HepG2 (cell line): ENCODE results near the gene SLC16A13. TPM values are rescaled to one million over a fixed set of nuclear protein-coding genes. Genes with fewer than 3 reads are reported as not detected.

Experiments
- CBX5 ChIP-seq: sonication (generic); formaldehyde crosslinking; IDR thresholded peaks from 2 replicates; pipeline ENCODE4 v1.4.0; 2020; ENCODE audit warnings: missing genetic modification reagents, borderline replicate concordance
- CEBPB ChIP-seq: IDR thresholded peaks from 2 replicates; pipeline ENCODE4 v1.6.1; 2011; ENCODE audit warnings: low read depth, low read length, improper control_type of control experiment, borderline replicate concordance
- ETV6 ChIP-seq: sonication (generic); formaldehyde crosslinking; conservative IDR thresholded peaks from 2 replicates; pipeline ENCODE4 v1.4.0; 2020; ENCODE audit warnings: missing genetic modification reagents
- FLYWCH1 ChIP-seq: sonication (generic); formaldehyde crosslinking; IDR thresholded peaks from 2 replicates; pipeline ENCODE4 v1.8.1; 2023; ENCODE audit warnings: mild to moderate bottlenecking, missing genetic modification reagents
- GATAD2A ChIP-seq: IDR thresholded peaks from 2 replicates; pipeline ENCODE4 v1.6.1; 2016
- GFI1 ChIP-seq: sonication (generic); formaldehyde crosslinking; IDR thresholded peaks from 2 replicates; pipeline ENCODE4 v1.5.0; 2020; ENCODE audit warnings: missing genetic modification reagents, mild to moderate bottlenecking, borderline replicate concordance
- HNF4A ChIP-seq: sonication (generic); formaldehyde crosslinking; IDR thresholded peaks from 2 replicates; pipeline ENCODE4 v1.4.0; 2020; ENCODE audit warnings: missing genetic modification reagents
- HNRNPH1 ChIP-seq: fragments of 200-400 bp; formaldehyde crosslinking; optimal IDR thresholded peaks from 2 replicates; pipeline ENCODE3; 2017; ENCODE audit warnings: mild to moderate bottlenecking, low read depth, low read length
- KLF12 ChIP-seq: sonication (generic); formaldehyde crosslinking; IDR thresholded peaks from 2 replicates; pipeline ENCODE4 v1.4.0; 2020; ENCODE audit warnings: missing genetic modification reagents, borderline replicate concordance
- POLR2A ChIP-seq, 2 experiments: IDR thresholded peaks; 2 replicates each; pipeline ENCODE4 v1.6.1; 2011; ENCODE audit warnings: low read depth in 2 of 2, low read length in 2 of 2, mild to moderate bottlenecking in 1 of 2, moderate library complexity in 1 of 2; ENCODE audit not compliant: insufficient read depth in 1 of 2
- ZNF143 ChIP-seq: sonication (generic); formaldehyde crosslinking; IDR thresholded peaks from 2 replicates; pipeline ENCODE4 v1.4.0; 2020; ENCODE audit warnings: missing genetic modification reagents
- ZNF17 ChIP-seq: sonication (generic); formaldehyde crosslinking; IDR thresholded peaks from 2 replicates; pipeline ENCODE4 v1.5.0; 2020; ENCODE audit warnings: mild to moderate bottlenecking, missing genetic modification reagents
- ZNF230 ChIP-seq: sonication (generic); formaldehyde crosslinking; IDR thresholded peaks from 2 replicates; pipeline ENCODE4 v1.4.0; 2020; ENCODE audit warnings: mild to moderate bottlenecking, missing genetic modification reagents
- ZNF274 ChIP-seq: sonication (generic); formaldehyde crosslinking; IDR thresholded peaks from 2 replicates; pipeline ENCODE4 v1.5.1; 2020; ENCODE audit warnings: mild to moderate bottlenecking, missing genetic modification reagents
- ZNF441 ChIP-seq: sonication (generic); formaldehyde crosslinking; IDR thresholded peaks from 2 replicates; pipeline ENCODE4 v1.7.0; 2021; ENCODE audit warnings: missing genetic modification reagents, borderline replicate concordance
- ZNF446 ChIP-seq: sonication (generic); formaldehyde crosslinking; IDR thresholded peaks from 2 replicates; pipeline ENCODE4 v1.5.0; 2020; ENCODE audit warnings: mild to moderate bottlenecking, missing genetic modification reagents
- ZNF550 ChIP-seq: sonication (generic); formaldehyde crosslinking; IDR thresholded peaks from 2 replicates; pipeline ENCODE4 v1.4.0; 2020; ENCODE audit warnings: mild to moderate bottlenecking, missing genetic modification reagents, borderline replicate concordance
- ZNF747 ChIP-seq: sonication (generic); formaldehyde crosslinking; IDR thresholded peaks from 2 replicates; pipeline ENCODE4 v1.8.1; 2023; ENCODE audit warnings: missing genetic modification reagents, mild to moderate bottlenecking, borderline replicate concordance
- ZSCAN30 ChIP-seq: sonication (generic); formaldehyde crosslinking; IDR thresholded peaks from 2 replicates; pipeline ENCODE4 v1.5.0; 2020; ENCODE audit warnings: mild to moderate bottlenecking, missing genetic modification reagents
- polyA plus RNA-seq, 8 experiments: library from polyadenylated mRNA; depleted of rRNA in 3 of 8; stranded (reverse) in 7 of 8; unstranded in 1 of 8; fragments of >200 nt; fragmentation: Illumina TruSeq in 4 of 8; extraction: Trizol in 4 of 8; gene quantifications; 2 replicates each; pipeline versions ENCODE4 v1.2.1 to v1.2.3, GENCODE V29; 2011 to 2016; ENCODE audit warnings: low read depth in 4 of 8, missing spikeins in 1 of 8, mixed read lengths in 1 of 8; ENCODE audit not compliant: insufficient read depth in 1 of 8
- total RNA-seq, 5 experiments: library from RNA; depleted of rRNA; stranded (reverse); fragments of >200 nt; fragmentation: Illumina TruSeq; extraction: Trizol; gene quantifications; 2 replicates each; pipeline ENCODE4 v1.2.3, GENCODE V29; 2016; ENCODE audit warnings: low read depth in 1 of 5
- TF ChIP-seq, protein P1 (sequence below): sonication (generic); formaldehyde crosslinking; IDR thresholded peaks from 2 replicates; pipeline ENCODE4 v1.4.0; 2020; ENCODE audit warnings: missing genetic modification reagents, borderline replicate concordance
- TF ChIP-seq, protein P2 (sequence below): sonication (generic); formaldehyde crosslinking; IDR thresholded peaks from 2 replicates; pipeline ENCODE4 v1.5.0; 2020; ENCODE audit warnings: mild to moderate bottlenecking, low read depth, missing genetic modification reagents, borderline replicate concordance
- TF ChIP-seq, protein P3 (sequence below), 2 experiments: fragments of 450-650 bp in 1 of 2; sonication (generic) in 1 of 2; formaldehyde crosslinking; IDR thresholded peaks; 2 replicates each; pipeline versions ENCODE4 v1.5.0 to v1.8.0; 2020 to 2022; ENCODE audit warnings: mild to moderate bottlenecking in 1 of 2, missing genetic modification reagents in 1 of 2
- TF ChIP-seq, protein P4 (sequence below): sonication (generic); formaldehyde crosslinking; IDR thresholded peaks from 2 replicates; pipeline ENCODE4 v1.4.0; 2020; ENCODE audit warnings: low read depth, mild to moderate bottlenecking, missing genetic modification reagents

SLC16A13 gene
- total and polyA plus RNA-seq, 2 of the 13 experiments (the other 11 are each of a cell fraction or from before 2014, with no cell fraction given), result 2.2 to 3.0 TPM

DNA sequence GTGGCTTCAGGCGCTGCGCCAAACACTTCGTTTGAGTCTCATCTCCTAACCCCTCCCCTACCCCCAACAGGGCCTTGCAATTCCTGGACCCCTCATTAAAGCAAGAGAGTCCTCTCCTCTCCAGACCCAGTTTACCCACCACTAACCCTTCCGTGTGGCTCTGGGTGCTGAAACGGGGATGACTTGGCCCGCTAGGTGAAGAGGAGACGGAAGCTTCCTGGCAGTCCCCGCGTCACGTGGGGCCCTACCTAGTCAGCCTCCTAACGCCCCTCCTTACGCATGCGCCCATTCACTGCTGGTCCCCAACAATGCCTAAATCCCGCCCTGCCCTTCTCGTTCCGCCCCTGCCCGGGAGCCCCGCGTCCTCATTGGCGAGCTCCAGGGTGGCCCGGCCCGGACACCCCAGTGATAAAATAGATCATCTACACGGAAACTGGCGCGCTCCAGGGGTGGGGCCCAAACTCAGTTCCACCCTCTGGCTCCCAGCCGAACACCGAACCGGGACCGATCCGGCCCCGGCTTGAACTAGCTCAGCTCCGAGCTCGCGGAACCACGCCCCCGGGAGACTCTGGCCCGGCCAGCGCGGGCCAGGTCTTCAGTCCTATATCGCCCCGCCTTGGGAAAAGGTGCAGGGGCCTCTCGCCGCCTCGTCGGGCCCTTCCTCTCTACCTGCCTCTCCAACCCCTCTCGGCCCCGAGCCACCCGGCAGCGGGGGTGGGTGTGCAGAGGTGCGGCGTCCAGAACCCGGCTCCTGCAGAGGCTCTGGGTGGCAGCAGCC lies at the start of gene SLC16A13 (continued):
- TF ChIP-seq ZNF441 (CRISPR knock-in tag) (0 out of 2 replicates have a peak, but pooled peaks have one; percentile 38), ZNF550 (CRISPR knock-in tag) (no peak), HNRNPH1 (no peak), POLR2A (IDR thresholded peaks at IDR 0.05; ENCODE audit: insufficient read depth in 1 of 2, low read depth in 2 of 2, low read length in 2 of 2) (peak; percentile 78 to 93), GATAD2A (CRISPR knock-in tag) (0 out of 2 replicates have a peak, but pooled peaks have one; percentile 9), CBX5 (CRISPR knock-in tag) (peak; percentile 23; the same call in 1 of the 2 replicates), CEBPB (no peak), ZNF17 (CRISPR knock-in tag) (no peak), GFI1 (CRISPR knock-in tag) (0 out of 2 replicates have a peak, but pooled peaks have one; percentile 8), FLYWCH1 (CRISPR knock-in tag) (no peak), ZNF230 (peak; percentile 73; the same call in 1 of the 2 replicates), ZNF143 (CRISPR knock-in tag) (no peak), ZSCAN30 (CRISPR knock-in tag) (peak; percentile 3; the same call in 1 of the 2 replicates), KLF12 (CRISPR knock-in tag) (0 out of 2 replicates have a peak, but pooled peaks have one; percentile 6), ZNF274 (CRISPR knock-in tag) (peak; percentile 48; the same call in 1 of the 2 replicates), ZNF446 (CRISPR knock-in tag) (no peak), ETV6 (CRISPR knock-in tag) (0 out of 2 replicates have a peak, but pooled peaks have one; percentile 17), HNF4A (CRISPR knock-in tag) (0 out of 2 replicates have a peak, but pooled peaks have one; percentile 2), ZNF747 (CRISPR knock-in tag) (no peak; the same call in 1 of the 2 replicates)
- TF ChIP-seq, protein P1, sequence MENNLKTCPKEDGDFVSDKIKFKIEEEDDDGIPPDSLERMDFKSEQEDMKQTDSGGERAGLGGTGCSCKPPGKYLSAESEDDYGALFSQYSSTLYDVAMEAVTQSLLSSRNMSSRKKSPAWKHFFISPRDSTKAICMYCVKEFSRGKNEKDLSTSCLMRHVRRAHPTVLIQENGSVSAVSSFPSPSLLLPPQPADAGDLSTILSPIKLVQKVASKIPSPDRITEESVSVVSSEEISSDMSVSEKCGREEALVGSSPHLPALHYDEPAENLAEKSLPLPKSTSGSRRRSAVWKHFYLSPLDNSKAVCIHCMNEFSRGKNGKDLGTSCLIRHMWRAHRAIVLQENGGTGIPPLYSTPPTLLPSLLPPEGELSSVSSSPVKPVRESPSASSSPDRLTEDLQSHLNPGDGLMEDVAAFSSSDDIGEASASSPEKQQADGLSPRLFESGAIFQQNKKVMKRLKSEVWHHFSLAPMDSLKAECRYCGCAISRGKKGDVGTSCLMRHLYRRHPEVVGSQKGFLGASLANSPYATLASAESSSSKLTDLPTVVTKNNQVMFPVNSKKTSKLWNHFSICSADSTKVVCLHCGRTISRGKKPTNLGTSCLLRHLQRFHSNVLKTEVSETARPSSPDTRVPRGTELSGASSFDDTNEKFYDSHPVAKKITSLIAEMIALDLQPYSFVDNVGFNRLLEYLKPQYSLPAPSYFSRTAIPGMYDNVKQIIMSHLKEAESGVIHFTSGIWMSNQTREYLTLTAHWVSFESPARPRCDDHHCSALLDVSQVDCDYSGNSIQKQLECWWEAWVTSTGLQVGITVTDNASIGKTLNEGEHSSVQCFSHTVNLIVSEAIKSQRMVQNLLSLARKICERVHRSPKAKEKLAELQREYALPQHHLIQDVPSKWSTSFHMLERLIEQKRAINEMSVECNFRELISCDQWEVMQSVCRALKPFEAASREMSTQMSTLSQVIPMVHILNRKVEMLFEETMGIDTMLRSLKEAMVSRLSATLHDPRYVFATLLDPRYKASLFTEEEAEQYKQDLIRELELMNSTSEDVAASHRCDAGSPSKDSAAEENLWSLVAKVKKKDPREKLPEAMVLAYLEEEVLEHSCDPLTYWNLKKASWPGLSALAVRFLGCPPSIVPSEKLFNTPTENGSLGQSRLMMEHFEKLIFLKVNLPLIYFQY (CRISPR knock-in tag), result peak; percentile 100
- TF ChIP-seq, protein P2, sequence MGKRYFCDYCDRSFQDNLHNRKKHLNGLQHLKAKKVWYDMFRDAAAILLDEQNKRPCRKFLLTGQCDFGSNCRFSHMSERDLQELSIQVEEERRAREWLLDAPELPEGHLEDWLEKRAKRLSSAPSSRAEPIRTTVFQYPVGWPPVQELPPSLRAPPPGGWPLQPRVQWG (CRISPR knock-in tag), result no peak
- TF ChIP-seq, protein P3, sequence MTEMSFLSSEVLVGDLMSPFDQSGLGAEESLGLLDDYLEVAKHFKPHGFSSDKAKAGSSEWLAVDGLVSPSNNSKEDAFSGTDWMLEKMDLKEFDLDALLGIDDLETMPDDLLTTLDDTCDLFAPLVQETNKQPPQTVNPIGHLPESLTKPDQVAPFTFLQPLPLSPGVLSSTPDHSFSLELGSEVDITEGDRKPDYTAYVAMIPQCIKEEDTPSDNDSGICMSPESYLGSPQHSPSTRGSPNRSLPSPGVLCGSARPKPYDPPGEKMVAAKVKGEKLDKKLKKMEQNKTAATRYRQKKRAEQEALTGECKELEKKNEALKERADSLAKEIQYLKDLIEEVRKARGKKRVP (CRISPR knock-in tag; IDR thresholded peaks at IDR 0.05), result 0 out of 4 replicates have a peak, but pooled peaks of 1 of the 2 experiments have one; percentile 20
- TF ChIP-seq, protein P4, sequence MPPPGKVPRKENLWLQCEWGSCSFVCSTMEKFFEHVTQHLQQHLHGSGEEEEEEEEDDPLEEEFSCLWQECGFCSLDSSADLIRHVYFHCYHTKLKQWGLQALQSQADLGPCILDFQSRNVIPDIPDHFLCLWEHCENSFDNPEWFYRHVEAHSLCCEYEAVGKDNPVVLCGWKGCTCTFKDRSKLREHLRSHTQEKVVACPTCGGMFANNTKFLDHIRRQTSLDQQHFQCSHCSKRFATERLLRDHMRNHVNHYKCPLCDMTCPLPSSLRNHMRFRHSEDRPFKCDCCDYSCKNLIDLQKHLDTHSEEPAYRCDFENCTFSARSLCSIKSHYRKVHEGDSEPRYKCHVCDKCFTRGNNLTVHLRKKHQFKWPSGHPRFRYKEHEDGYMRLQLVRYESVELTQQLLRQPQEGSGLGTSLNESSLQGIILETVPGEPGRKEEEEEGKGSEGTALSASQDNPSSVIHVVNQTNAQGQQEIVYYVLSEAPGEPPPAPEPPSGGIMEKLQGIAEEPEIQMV, result peak; percentile 14; the same call in 1 of the 2 replicates
